Measurements from ENCODE around the gene KATNA1. TPM values are rescaled to one million over a fixed set of nuclear protein-coding genes. Genes with fewer than 3 reads are reported as not detected.
A peak's percentile ranks its signal among the peaks of the same experiment; 100 is the strongest.

KATNA1 gene
- total and polyA plus RNA-seq, 4 donors, result 14.6 to 25.0 (median 16.7) TPM

GRCh38 chr6:149567945-149568585, 80.4 kb downstream of the KATNA1 start:
- no peaks in the 10 kb centered on the region for H3K9me3 ChIP-seq (ENCODE audit: control insufficient read depth, insufficient read depth, low read length)
- WGBS (ENCODE audit: insufficient coverage), result 80% methylated on average over 1 of the region's 7 CpGs
- no peaks in the 10 kb centered on the region for H3K27me3 ChIP-seq (ENCODE audit: control insufficient read depth, insufficient read depth, low read length)
- H3K36me3 ChIP-seq (ENCODE audit: control insufficient read depth, insufficient read depth, low read length), result peaks cover 5% of the 10 kb centered on the region
- no peak overlapping the region for H3K27ac ChIP-seq (ENCODE audit: low read depth, low read length)
- H3K4me3 ChIP-seq (ENCODE audit: low read depth, low read length), result no peak overlapping the region
- no peak for DNase-seq (ENCODE audit: low read depth in 4 of 6, low spot score in 6 of 6)
- peaks cover 16% of the 10 kb centered on the region for H3K4me1 ChIP-seq (ENCODE audit: control insufficient read depth, insufficient read depth, low read length)

GRCh38 chr6:149567194-149567586, 81.3 kb downstream of the KATNA1 start:
- Histone ChIP-seq H3K9me3 (ENCODE audit: control insufficient read depth, insufficient read depth, low read length) (no peaks in the 10 kb centered on the region), H3K27ac (ENCODE audit: low read depth, low read length) (peak overlapping the region; percentile 78), H3K36me3 (ENCODE audit: control insufficient read depth, insufficient read depth, low read length) (peaks cover 3% of the 10 kb centered on the region), H3K4me1 (ENCODE audit: control insufficient read depth, insufficient read depth, low read length) (peaks cover 16% of the 10 kb centered on the region), H3K4me3 (ENCODE audit: low read depth, low read length) (peak overlapping the region; percentile 81), H3K27me3 (ENCODE audit: control insufficient read depth, insufficient read depth, low read length) (no peaks in the 10 kb centered on the region)
- WGBS (ENCODE audit: insufficient coverage), result 44% methylated on average over 6 of the region's 12 CpGs
- DNase-seq (ENCODE audit: low read depth in 4 of 6, low spot score in 6 of 6), result no peak

GRCh38 chr6:149566410-149567193, 81.9 kb downstream of the KATNA1 start:
- under 1% methylated on average over 81 of the region's 81 CpGs for WGBS (ENCODE audit: insufficient coverage)
- Histone ChIP-seq H3K27me3 (ENCODE audit: control insufficient read depth, insufficient read depth, low read length) (no peaks in the 10 kb centered on the region), H3K4me3 (ENCODE audit: low read depth, low read length) (peak overlapping the region; percentile 81), H3K36me3 (ENCODE audit: control insufficient read depth, insufficient read depth, low read length) (peaks cover 3% of the 10 kb centered on the region), H3K9me3 (ENCODE audit: control insufficient read depth, insufficient read depth, low read length) (no peaks in the 10 kb centered on the region), H3K27ac (ENCODE audit: low read depth, low read length) (peak overlapping the region; percentile 78), H3K4me1 (ENCODE audit: control insufficient read depth, insufficient read depth, low read length) (peaks cover 16% of the 10 kb centered on the region)
- peak in 4 of 6 donors; percentile 5 to 68 (median 26) for DNase-seq (ENCODE audit: low read depth in 4 of 6, low spot score in 6 of 6)

- no peaks in the 10 kb centered on the region for H3K27me3 ChIP-seq (ENCODE audit: control insufficient read depth, insufficient read depth, low read length)
- H3K4me1 ChIP-seq (ENCODE audit: control insufficient read depth, insufficient read depth, low read length), result peaks cover 16% of the 10 kb centered on the region
- WGBS (ENCODE audit: insufficient coverage), result 0% methylated on average over 46 of the region's 59 CpGs
- no peaks in the 10 kb centered on the region for H3K9me3 ChIP-seq (ENCODE audit: control insufficient read depth, insufficient read depth, low read length)
- DNase-seq (ENCODE audit: low read depth in 4 of 6, low spot score in 6 of 6), result peak; percentile 85 to 98 (median 92)
- H3K4me3 ChIP-seq (ENCODE audit: low read depth, low read length), result peak within 1 kb of the TSS; percentile 81
- peaks cover 3% of the 10 kb centered on the region for H3K36me3 ChIP-seq (ENCODE audit: control insufficient read depth, insufficient read depth, low read length)
- H3K27ac ChIP-seq (ENCODE audit: low read depth, low read length), result peak within 1 kb of the TSS; percentile 78
These were observed 82.7 kb downstream of the KATNA1 start, which contains the start of gene GINM1 for GRCh38 chr6:149565527-149566409. Gene GINM1 (plus strand): TSS chr6:149566375. CDS start chr6:149566415, 40 bp downstream.

- Histone ChIP-seq H3K4me1 (ENCODE audit: control insufficient read depth, insufficient read depth, low read length) (peaks cover 16% of the 10 kb centered on the region), H3K27ac (ENCODE audit: low read depth, low read length) (no peak overlapping the region), H3K27me3 (ENCODE audit: control insufficient read depth, insufficient read depth, low read length) (no peaks in the 10 kb centered on the region), H3K36me3 (ENCODE audit: control insufficient read depth, insufficient read depth, low read length) (peaks cover 3% of the 10 kb centered on the region), H3K9me3 (ENCODE audit: control insufficient read depth, insufficient read depth, low read length) (no peaks in the 10 kb centered on the region), H3K4me3 (ENCODE audit: low read depth, low read length) (no peak overlapping the region)
- DNase-seq (ENCODE audit: low read depth in 4 of 6, low spot score in 6 of 6), result no peak
- 60% methylated on average over 1 of the region's 3 CpGs for WGBS (ENCODE audit: insufficient coverage)
These were observed 84.6 kb downstream of the KATNA1 start for GRCh38 chr6:149563928-149564325.

GRCh38 chr6:149563203-149563927, 85.1 kb downstream of the KATNA1 start:
- Histone ChIP-seq H3K27ac (ENCODE audit: low read depth, low read length) (no peak overlapping the region), H3K4me1 (ENCODE audit: control insufficient read depth, insufficient read depth, low read length) (peaks cover 16% of the 10 kb centered on the region), H3K4me3 (ENCODE audit: low read depth, low read length) (no peak overlapping the region), H3K27me3 (ENCODE audit: control insufficient read depth, insufficient read depth, low read length) (no peaks in the 10 kb centered on the region), H3K36me3 (ENCODE audit: control insufficient read depth, insufficient read depth, low read length) (peaks cover 3% of the 10 kb centered on the region), H3K9me3 (ENCODE audit: control insufficient read depth, insufficient read depth, low read length) (no peaks in the 10 kb centered on the region)
- WGBS (ENCODE audit: insufficient coverage), result 89% methylated on average over 3 of the region's 5 CpGs
- DNase-seq (ENCODE audit: low read depth in 4 of 6, low spot score in 6 of 6), result no peak

GRCh38 chr6:149560736-149561135, 87.8 kb downstream of the KATNA1 start:
- peaks cover 2% of the 10 kb centered on the region for H3K27me3 ChIP-seq (ENCODE audit: control insufficient read depth, insufficient read depth, low read length)
- no peaks in the 10 kb centered on the region for H3K9me3 ChIP-seq (ENCODE audit: control insufficient read depth, insufficient read depth, low read length)
- H3K27ac ChIP-seq (ENCODE audit: low read depth, low read length), result no peak overlapping the region
- DNase-seq (ENCODE audit: low read depth in 4 of 6, low spot score in 6 of 6), result no peak
- peaks cover 4% of the 10 kb centered on the region for H3K4me1 ChIP-seq (ENCODE audit: control insufficient read depth, insufficient read depth, low read length)
- WGBS (ENCODE audit: insufficient coverage), result no CpG with 5 or more reads among the region's 3 CpGs
- no peak overlapping the region for H3K4me3 ChIP-seq (ENCODE audit: low read depth, low read length)
- no peaks in the 10 kb centered on the region for H3K36me3 ChIP-seq (ENCODE audit: control insufficient read depth, insufficient read depth, low read length)

- no peak for DNase-seq (ENCODE audit: low read depth in 4 of 6, low spot score in 6 of 6)
- no peaks in the 10 kb centered on the region for H3K36me3 ChIP-seq (ENCODE audit: control insufficient read depth, insufficient read depth, low read length)
- peaks cover 6% of the 10 kb centered on the region for H3K27me3 ChIP-seq (ENCODE audit: control insufficient read depth, insufficient read depth, low read length)
- H3K9me3 ChIP-seq (ENCODE audit: control insufficient read depth, insufficient read depth, low read length), result no peaks in the 10 kb centered on the region
- H3K4me1 ChIP-seq (ENCODE audit: control insufficient read depth, insufficient read depth, low read length), result no peaks in the 10 kb centered on the region
- H3K27ac ChIP-seq (ENCODE audit: low read depth, low read length), result no peak overlapping the region
- no peak overlapping the region for H3K4me3 ChIP-seq (ENCODE audit: low read depth, low read length)
- 100% methylated on average over 1 of the region's 2 CpGs for WGBS (ENCODE audit: insufficient coverage)
These were observed 89.1 kb downstream of the KATNA1 start for GRCh38 chr6:149559389-149559788.

GRCh38 chr6:149558029-149558428, 90.5 kb downstream of the KATNA1 start:
- Histone ChIP-seq H3K27me3 (ENCODE audit: control insufficient read depth, insufficient read depth, low read length) (peaks cover 6% of the 10 kb centered on the region), H3K27ac (ENCODE audit: low read depth, low read length) (no peak overlapping the region)
- DNase-seq (ENCODE audit: low read depth in 4 of 6, low spot score in 6 of 6), result no peak

More at GRCh38 chr6:149558029-149558428, 90.5 kb downstream of the KATNA1 start:
- H3K36me3 ChIP-seq (ENCODE audit: control insufficient read depth, insufficient read depth, low read length), result no peaks in the 10 kb centered on the region
- H3K9me3 ChIP-seq (ENCODE audit: control insufficient read depth, insufficient read depth, low read length), result no peaks in the 10 kb centered on the region
- no peaks in the 10 kb centered on the region for H3K4me1 ChIP-seq (ENCODE audit: control insufficient read depth, insufficient read depth, low read length)
- no peak overlapping the region for H3K4me3 ChIP-seq (ENCODE audit: low read depth, low read length)
